Measurements from ENCODE around the gene TVP23A. TPM values are rescaled to one million over a fixed set of nuclear protein-coding genes. Genes with fewer than 3 reads are reported as not detected.
"Not testable (repeated sequence)": the region's sequence is repeated elsewhere in the genome, so short reads cannot be mapped to it uniquely, and the experiment has no call there.

Gene TVP23A
- total RNA-seq, 1 donor from 2014 or later, result 2.5 TPM

DNA sequence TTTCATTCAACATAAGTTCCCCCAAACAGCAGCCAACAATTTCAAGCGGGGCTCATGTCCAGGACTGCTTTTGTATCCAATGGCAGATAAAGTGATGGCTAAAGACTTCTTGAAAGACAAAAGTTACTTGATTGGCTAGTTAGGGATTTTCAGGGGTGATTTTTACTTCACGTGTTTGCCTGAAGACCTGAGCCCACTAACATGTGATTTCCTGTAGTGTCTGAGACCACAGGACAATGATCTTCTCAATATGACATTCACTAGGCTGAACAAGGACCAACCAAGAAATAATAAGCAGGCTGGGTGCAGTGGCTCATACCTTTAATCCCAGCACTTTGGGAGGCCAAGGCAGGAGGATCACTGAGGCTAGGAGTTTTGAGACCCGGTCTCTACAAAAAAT is 10.4 kb downstream of the TVP23A start:
- Mint-ChIP-seq H3K9me3 (no peaks in the 10 kb centered on the region), H3K27ac (no peak overlapping the region), H3K27me3 (no peaks in the 10 kb centered on the region), H3K4me1 (ENCODE audit: unreplicated experiment) (peaks cover 4% of the 10 kb centered on the region), H3K4me3 (no peak overlapping the region), H3K36me3 (no peaks in the 10 kb centered on the region)
- no peak for TF ChIP-seq CTCF (conservative IDR thresholded peaks at IDR 0.05)
- no peak for DNase-seq (ENCODE audit: extremely low spot score, unreplicated experiment)

- Mint-ChIP-seq H3K4me1 (ENCODE audit: unreplicated experiment) (no peaks in the 10 kb centered on the region), H3K9me3 (no peaks in the 10 kb centered on the region), H3K27me3 (no peaks in the 10 kb centered on the region), H3K36me3 (no peaks in the 10 kb centered on the region), H3K4me3 (no peak overlapping the region), H3K27ac (no peak overlapping the region)
- no peak for DNase-seq (ENCODE audit: extremely low spot score, unreplicated experiment)
- no peak for TF ChIP-seq CTCF (conservative IDR thresholded peaks at IDR 0.05)
Measured at GRCh38 chr16:10806698-10807097, 11.9 kb downstream of the TVP23A start.

DNA sequence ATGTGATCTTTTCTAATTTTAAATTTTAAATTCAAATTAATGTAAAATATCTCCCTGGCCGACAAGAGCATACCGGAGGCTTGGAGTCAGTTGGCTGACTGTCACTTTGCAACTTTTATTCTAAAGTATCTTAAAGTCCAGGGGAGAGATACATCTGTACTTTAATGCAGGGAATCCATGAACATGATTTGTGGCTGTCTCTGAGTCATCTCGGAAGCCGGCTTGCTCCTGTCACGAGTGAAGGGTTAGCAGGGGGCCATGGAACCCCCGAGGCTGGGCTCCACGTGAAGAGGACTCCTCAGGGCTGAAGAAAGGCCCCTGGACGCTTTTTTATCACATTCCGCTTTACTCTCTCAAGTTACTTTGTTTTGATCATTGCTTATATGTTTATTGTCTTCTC is 13.3 kb downstream of the TVP23A start:
- H3K36me3 Mint-ChIP-seq, result no peaks in the 10 kb centered on the region
- DNase-seq (ENCODE audit: extremely low spot score, unreplicated experiment), result no peak
- H3K27ac Mint-ChIP-seq, result no peak overlapping the region
- H3K9me3 Mint-ChIP-seq, result no peaks in the 10 kb centered on the region
- no peak for TF ChIP-seq CTCF (conservative IDR thresholded peaks at IDR 0.05)
- H3K27me3 Mint-ChIP-seq, result no peaks in the 10 kb centered on the region
- no peak overlapping the region for H3K4me3 Mint-ChIP-seq
- H3K4me1 Mint-ChIP-seq (ENCODE audit: unreplicated experiment), result no peaks in the 10 kb centered on the region

DNA sequence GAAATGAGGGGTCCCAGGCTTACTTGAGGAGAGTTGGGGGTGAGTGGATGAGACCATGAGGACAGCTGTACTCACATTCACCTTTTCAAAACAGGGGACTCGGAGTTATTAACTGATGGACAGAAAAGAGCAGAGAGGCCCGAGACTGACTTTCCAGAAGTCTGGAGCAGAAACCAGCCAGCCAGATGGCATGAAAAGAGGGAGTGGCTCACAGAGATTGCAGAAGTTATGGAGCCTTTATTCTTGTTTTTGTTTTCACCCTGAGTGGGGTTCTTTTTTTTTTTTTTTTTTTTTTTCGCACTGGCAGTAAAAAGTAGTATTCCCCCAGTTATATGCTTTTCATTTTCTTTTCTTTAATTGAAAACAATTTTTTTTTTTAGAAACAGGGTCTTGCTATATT is 18.9 kb downstream of the TVP23A start:
- Mint-ChIP-seq H3K27me3 (no peaks in the 10 kb centered on the region), H3K4me3 (no peak overlapping the region), H3K36me3 (no peaks in the 10 kb centered on the region), H3K4me1 (ENCODE audit: unreplicated experiment) (no peaks in the 10 kb centered on the region), H3K27ac (no peak overlapping the region), H3K9me3 (no peaks in the 10 kb centered on the region)
- no peak for TF ChIP-seq CTCF (conservative IDR thresholded peaks at IDR 0.05)
- no peak for DNase-seq (ENCODE audit: extremely low spot score, unreplicated experiment)

DNA sequence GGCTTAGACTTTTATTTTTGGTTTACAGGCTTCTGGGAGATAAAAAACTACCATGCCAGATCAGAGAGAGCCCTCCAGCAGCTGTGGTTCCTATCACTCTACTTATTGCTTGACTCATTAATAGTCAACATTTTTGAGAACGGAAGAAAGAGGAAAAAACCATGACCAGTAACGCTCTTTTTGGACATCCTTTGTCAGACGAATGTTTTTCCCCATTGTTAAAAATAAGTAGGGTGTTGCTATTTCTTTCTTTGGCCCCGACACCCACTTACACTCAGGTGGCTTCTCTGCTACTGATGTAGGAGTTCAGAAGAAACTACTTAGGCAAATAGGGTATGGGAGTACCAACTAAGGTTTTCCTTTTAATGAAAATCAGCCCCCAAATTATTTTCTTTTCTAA is 27.5 kb downstream of the TVP23A start:
- no peak for TF ChIP-seq CTCF (conservative IDR thresholded peaks at IDR 0.05)
- Mint-ChIP-seq H3K4me3 (no peak overlapping the region), H3K9me3 (no peaks in the 10 kb centered on the region), H3K27me3 (no peaks in the 10 kb centered on the region), H3K27ac (no peak overlapping the region), H3K36me3 (no peaks in the 10 kb centered on the region), H3K4me1 (ENCODE audit: unreplicated experiment) (no peaks in the 10 kb centered on the region)
- no peak for DNase-seq (ENCODE audit: extremely low spot score, unreplicated experiment)

GRCh38 chr16:10788630-10789029 is 30.0 kb downstream of the TVP23A start:
- H3K36me3 Mint-ChIP-seq; H3K9me3 Mint-ChIP-seq; H3K27me3 Mint-ChIP-seq; H3K27ac Mint-ChIP-seq; H3K4me3 Mint-ChIP-seq; DNase-seq (ENCODE audit: extremely low spot score, unreplicated experiment); H3K4me1 Mint-ChIP-seq (ENCODE audit: unreplicated experiment): not testable (repeated sequence)

Data from type B pancreatic cell (in vitro differentiated cells).